ENCODE measurements around the gene EMP3.
"Not testable (repeated sequence)": the region's sequence is repeated elsewhere in the genome, so short reads cannot be mapped to it uniquely, and the experiment has no call there.

The EMP3 gene

DNA sequence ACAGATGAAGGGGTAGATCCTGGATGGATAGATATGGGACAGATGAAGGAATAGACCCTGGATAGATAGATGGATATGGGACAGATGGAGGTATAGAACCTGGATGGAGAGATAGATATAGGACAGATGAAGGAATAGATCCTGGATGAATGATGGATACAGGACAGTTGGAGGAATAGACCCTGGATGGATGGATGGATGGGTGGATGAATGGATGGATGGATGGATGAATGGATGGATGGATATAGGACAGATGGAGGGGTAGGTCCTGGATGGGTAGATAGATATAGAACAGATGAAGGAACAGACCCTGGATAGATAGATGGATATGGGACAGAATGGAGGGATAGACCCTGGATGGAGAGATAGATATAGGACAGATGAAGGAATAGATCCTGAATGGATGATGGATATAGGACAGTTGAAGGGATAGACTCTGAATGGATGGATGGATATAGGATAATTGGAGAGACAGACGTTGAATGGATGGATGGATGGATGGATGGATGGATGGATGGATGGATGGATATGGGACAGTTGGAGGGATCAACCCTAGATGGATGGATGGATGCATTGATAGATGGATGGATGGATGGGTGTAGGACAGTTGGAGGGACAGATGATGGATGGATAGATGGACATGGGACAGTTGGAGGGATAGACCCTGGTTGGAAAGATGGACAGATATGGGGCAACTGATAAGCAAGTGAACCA, 23.3 kb upstream of the EMP3 start:
- Histone ChIP-seq H3K4me1 (ENCODE audit: control insufficient read depth, insufficient read depth, low read length) (no peaks in the 10 kb centered on the region), H3K36me3 (ENCODE audit: control insufficient read depth, insufficient read depth, low read length) (no peaks in the 10 kb centered on the region), H3K4me3 (ENCODE audit: low read length) (no peak overlapping the region), H3K9ac (ENCODE audit: low read length) (no peak overlapping the region), H3K27ac (ENCODE audit: low read depth, low read length) (no peak overlapping the region), H3K27me3 (ENCODE audit: control insufficient read depth, insufficient read depth, low read length) (no peaks in the 10 kb centered on the region)

- Histone ChIP-seq H3K4me1 (ENCODE audit: control insufficient read depth, insufficient read depth, low read length) (no peaks in the 10 kb centered on the region), H3K27me3 (ENCODE audit: control insufficient read depth, insufficient read depth, low read length) (no peaks in the 10 kb centered on the region), H3K27ac (ENCODE audit: low read depth, low read length) (no peak overlapping the region), H3K9ac (ENCODE audit: low read length) (no peak overlapping the region), H3K36me3 (ENCODE audit: control insufficient read depth, insufficient read depth, low read length) (no peaks in the 10 kb centered on the region), H3K4me3 (ENCODE audit: low read length) (no peak overlapping the region)
Observed at GRCh38 chr19:48302600-48302959, 22.8 kb upstream of the EMP3 start.

- H3K4me3 ChIP-seq (ENCODE audit: low read length): no peak overlapping the region
- no peak overlapping the region for H3K9ac ChIP-seq (ENCODE audit: low read length)
- H3K27me3 ChIP-seq (ENCODE audit: control insufficient read depth, insufficient read depth, low read length): no peaks in the 10 kb centered on the region
- no peaks in the 10 kb centered on the region for H3K36me3 ChIP-seq (ENCODE audit: control insufficient read depth, insufficient read depth, low read length)
- no peaks in the 10 kb centered on the region for H3K4me1 ChIP-seq (ENCODE audit: control insufficient read depth, insufficient read depth, low read length)
- no peak overlapping the region for H3K27ac ChIP-seq (ENCODE audit: low read depth, low read length)
Observed at GRCh38 chr19:48303367-48303766, 22.0 kb upstream of the EMP3 start.

DNA sequence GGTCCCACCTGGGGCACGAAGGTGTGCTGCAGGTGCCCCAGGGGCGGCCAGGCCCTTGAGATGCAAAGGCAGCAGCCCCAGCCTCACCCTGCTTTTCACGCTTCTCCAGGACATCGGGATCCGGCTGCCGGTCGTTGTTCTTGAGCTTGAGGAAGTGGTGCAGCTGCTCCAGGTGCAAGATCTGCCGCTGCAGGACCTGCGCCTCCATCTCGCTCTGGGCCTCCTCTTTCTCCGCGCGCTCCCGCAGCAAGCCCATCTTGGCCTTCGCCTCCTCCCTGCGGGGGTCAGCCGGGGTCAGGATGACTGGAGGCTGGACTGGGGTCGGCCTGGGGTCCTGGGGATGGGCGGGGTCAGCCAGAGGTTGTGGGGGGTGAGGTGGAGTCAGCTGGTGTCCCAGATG, 21.5 kb upstream of the EMP3 start:
- H3K27me3 ChIP-seq (ENCODE audit: control insufficient read depth, insufficient read depth, low read length): no peaks in the 10 kb centered on the region
- no peaks in the 10 kb centered on the region for H3K36me3 ChIP-seq (ENCODE audit: control insufficient read depth, insufficient read depth, low read length)
- no peak overlapping the region for H3K9ac ChIP-seq (ENCODE audit: low read length)
- H3K4me1 ChIP-seq (ENCODE audit: control insufficient read depth, insufficient read depth, low read length): no peaks in the 10 kb centered on the region
- H3K27ac ChIP-seq (ENCODE audit: low read depth, low read length): no peak overlapping the region
- H3K4me3 ChIP-seq (ENCODE audit: low read length): no peak overlapping the region

- Histone ChIP-seq H3K4me3 (ENCODE audit: low read length) (no peak overlapping the region), H3K27me3 (ENCODE audit: control insufficient read depth, insufficient read depth, low read length) (no peaks in the 10 kb centered on the region), H3K36me3 (ENCODE audit: control insufficient read depth, insufficient read depth, low read length) (no peaks in the 10 kb centered on the region), H3K9ac (ENCODE audit: low read length) (no peak overlapping the region), H3K27ac (ENCODE audit: low read depth, low read length) (no peak overlapping the region), H3K4me1 (ENCODE audit: control insufficient read depth, insufficient read depth, low read length) (no peaks in the 10 kb centered on the region)
Observed at GRCh38 chr19:48308631-48309586, 16.4 kb upstream of the EMP3 start.

GRCh38 chr19:48309731-48310130, 15.6 kb upstream of the EMP3 start:
- not testable (repeated sequence) for H3K27me3 ChIP-seq (ENCODE audit: control insufficient read depth, insufficient read depth, low read length); H3K4me3 ChIP-seq (ENCODE audit: low read length); H3K9ac ChIP-seq (ENCODE audit: low read length); H3K36me3 ChIP-seq (ENCODE audit: control insufficient read depth, insufficient read depth, low read length); H3K4me1 ChIP-seq (ENCODE audit: control insufficient read depth, insufficient read depth, low read length); H3K27ac ChIP-seq (ENCODE audit: low read depth, low read length)

- Histone ChIP-seq H3K27ac (ENCODE audit: low read depth, low read length) (no peak overlapping the region), H3K27me3 (ENCODE audit: control insufficient read depth, insufficient read depth, low read length) (no peaks in the 10 kb centered on the region), H3K36me3 (ENCODE audit: control insufficient read depth, insufficient read depth, low read length) (no peaks in the 10 kb centered on the region), H3K4me1 (ENCODE audit: control insufficient read depth, insufficient read depth, low read length) (no peaks in the 10 kb centered on the region), H3K4me3 (ENCODE audit: low read length) (no peak overlapping the region), H3K9ac (ENCODE audit: low read length) (no peak overlapping the region)
Observed at GRCh38 chr19:48310227-48310626, 15.1 kb upstream of the EMP3 start.

GRCh38 chr19:48311384-48311783, 14.0 kb upstream of the EMP3 start:
- Histone ChIP-seq H3K4me3 (ENCODE audit: low read length) (no peak overlapping the region), H3K36me3 (ENCODE audit: control insufficient read depth, insufficient read depth, low read length) (no peaks in the 10 kb centered on the region), H3K27ac (ENCODE audit: low read depth, low read length) (no peak overlapping the region), H3K27me3 (ENCODE audit: control insufficient read depth, insufficient read depth, low read length) (no peaks in the 10 kb centered on the region), H3K9ac (ENCODE audit: low read length) (no peak overlapping the region), H3K4me1 (ENCODE audit: control insufficient read depth, insufficient read depth, low read length) (no peaks in the 10 kb centered on the region)

DNA sequence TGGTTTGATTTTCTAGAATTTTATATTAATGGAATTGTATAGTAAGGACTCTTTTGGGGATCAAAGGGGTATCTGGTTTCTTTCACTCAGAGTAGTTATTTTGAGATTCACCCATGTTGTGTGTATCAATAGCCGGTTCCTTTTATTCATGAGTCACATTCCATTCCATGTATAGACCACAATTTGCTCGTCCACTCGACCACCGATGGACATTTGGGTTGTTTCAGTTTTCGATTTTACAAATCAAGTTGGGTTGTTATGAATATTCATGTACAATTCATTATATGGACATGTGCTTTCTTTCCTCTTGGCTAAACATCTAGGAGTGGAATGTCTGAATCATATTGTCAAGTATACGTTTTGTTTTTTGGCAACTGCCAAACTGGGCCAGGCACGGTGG, 9.6 kb upstream of the EMP3 start:
- Histone ChIP-seq H3K27ac (ENCODE audit: low read depth, low read length) (no peak overlapping the region), H3K27me3 (ENCODE audit: control insufficient read depth, insufficient read depth, low read length) (no peaks in the 10 kb centered on the region), H3K36me3 (ENCODE audit: control insufficient read depth, insufficient read depth, low read length) (no peaks in the 10 kb centered on the region), H3K4me3 (ENCODE audit: low read length) (no peak overlapping the region), H3K4me1 (ENCODE audit: control insufficient read depth, insufficient read depth, low read length) (no peaks in the 10 kb centered on the region), H3K9ac (ENCODE audit: low read length) (no peak overlapping the region)

- H3K27me3 ChIP-seq (ENCODE audit: control insufficient read depth, insufficient read depth, low read length); H3K9ac ChIP-seq (ENCODE audit: low read length); H3K36me3 ChIP-seq (ENCODE audit: control insufficient read depth, insufficient read depth, low read length); H3K4me1 ChIP-seq (ENCODE audit: control insufficient read depth, insufficient read depth, low read length); H3K27ac ChIP-seq (ENCODE audit: low read depth, low read length); H3K4me3 ChIP-seq (ENCODE audit: low read length): not testable (repeated sequence)
Observed at GRCh38 chr19:48317708-48317960, 7.7 kb upstream of the EMP3 start.

- Histone ChIP-seq H3K27me3 (ENCODE audit: control insufficient read depth, insufficient read depth, low read length) (no peaks in the 10 kb centered on the region), H3K27ac (ENCODE audit: low read depth, low read length) (no peak overlapping the region), H3K4me1 (ENCODE audit: control insufficient read depth, insufficient read depth, low read length) (peaks cover 5% of the 10 kb centered on the region), H3K36me3 (ENCODE audit: control insufficient read depth, insufficient read depth, low read length) (no peaks in the 10 kb centered on the region), H3K4me3 (ENCODE audit: low read length) (no peak overlapping the region), H3K9ac (ENCODE audit: low read length) (no peak overlapping the region)
Observed at GRCh38 chr19:48318286-48318987, 6.9 kb upstream of the EMP3 start.

- no peaks in the 10 kb centered on the region for H3K36me3 ChIP-seq (ENCODE audit: control insufficient read depth, insufficient read depth, low read length)
- no peaks in the 10 kb centered on the region for H3K27me3 ChIP-seq (ENCODE audit: control insufficient read depth, insufficient read depth, low read length)
- peaks cover 7% of the 10 kb centered on the region for H3K4me1 ChIP-seq (ENCODE audit: control insufficient read depth, insufficient read depth, low read length)
- H3K9ac ChIP-seq (ENCODE audit: low read length): no peak overlapping the region
- no peak overlapping the region for H3K27ac ChIP-seq (ENCODE audit: low read depth, low read length)
- H3K4me3 ChIP-seq (ENCODE audit: low read length): no peak overlapping the region
Observed at GRCh38 chr19:48319647-48320541, 5.5 kb upstream of the EMP3 start.
